Stimulated activated CD4-positive, alpha-beta T cell treated with anti-CD3 and anti-CD28 coated beads, Interleukin-1b, Interleukin-23, amount 100 ng/mL, for 4 hours (primary cell): ENCODE measurements around the gene FAM135A.
"Not testable (repeated sequence)": the region's sequence is repeated elsewhere in the genome, so short reads cannot be mapped to it uniquely, and the experiment has no call there.

Experiments
- DNase-seq, 2 donors: peaks; one replicate each; pipeline ENCODE4 v3.0.0-alpha.2; 2020; ENCODE audit warnings: low read depth in 2 of 2

FAM135A gene

DNA sequence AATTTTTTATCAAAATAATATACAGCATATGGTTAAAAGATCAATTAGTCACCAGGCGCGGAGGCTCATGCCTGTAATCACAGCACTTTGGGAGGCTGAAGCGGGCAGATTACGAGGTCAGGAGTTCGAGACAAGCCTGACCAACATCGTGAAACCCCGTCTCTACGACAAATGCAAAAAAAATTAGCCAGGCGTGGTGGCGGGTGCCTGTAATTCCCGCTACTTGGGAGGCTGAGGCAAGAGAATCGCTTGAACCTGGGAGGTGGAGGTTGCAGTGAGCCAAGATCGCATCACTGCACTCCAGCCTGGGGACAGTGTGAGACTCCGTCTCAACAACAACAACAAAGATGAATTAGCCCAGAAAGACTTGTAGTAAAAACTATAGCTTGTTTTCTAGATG is 46.4 kb downstream of the FAM135A start:
- DNase-seq: not testable (repeated sequence)

DNA sequence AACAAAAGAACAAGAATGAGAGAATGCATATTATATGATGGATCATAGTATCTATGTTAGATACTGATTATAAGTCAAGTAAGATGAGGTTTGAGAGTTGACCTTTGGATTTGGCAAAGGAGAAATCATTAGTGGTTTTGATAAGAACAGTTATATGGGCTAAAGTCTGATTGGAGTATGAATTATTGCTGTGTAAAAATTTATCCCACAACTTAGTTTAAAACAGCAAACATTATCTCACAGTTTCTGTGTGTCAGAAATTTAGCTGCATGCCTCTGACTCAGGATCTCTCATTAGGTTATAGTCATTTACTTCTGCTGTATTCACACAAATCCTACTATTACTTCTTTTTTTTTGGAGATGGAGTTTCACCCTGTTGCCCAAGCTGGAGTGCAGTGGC is 56.7 kb downstream of the FAM135A start:
- DNase-seq: no peak

DNA sequence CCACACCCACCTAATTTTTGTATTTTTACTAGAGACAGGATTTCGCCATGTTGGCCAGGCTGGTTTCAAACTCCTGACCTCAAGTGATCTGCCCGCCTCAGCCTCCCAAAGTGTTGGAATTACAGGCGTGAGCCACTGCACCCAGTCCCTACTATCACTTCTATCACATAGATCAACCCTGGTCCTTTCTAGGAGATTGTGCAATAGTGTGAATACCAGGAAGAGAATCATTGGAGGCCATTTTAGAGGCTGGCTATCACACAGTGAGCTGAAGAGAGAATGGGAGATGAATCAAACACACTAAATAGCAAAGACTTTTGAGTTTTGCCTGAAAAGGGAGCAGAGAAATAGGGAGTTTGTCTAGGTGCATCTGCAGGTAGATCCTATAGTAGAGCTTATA is 57.2 kb downstream of the FAM135A start:
- not testable (repeated sequence) for DNase-seq

DNA sequence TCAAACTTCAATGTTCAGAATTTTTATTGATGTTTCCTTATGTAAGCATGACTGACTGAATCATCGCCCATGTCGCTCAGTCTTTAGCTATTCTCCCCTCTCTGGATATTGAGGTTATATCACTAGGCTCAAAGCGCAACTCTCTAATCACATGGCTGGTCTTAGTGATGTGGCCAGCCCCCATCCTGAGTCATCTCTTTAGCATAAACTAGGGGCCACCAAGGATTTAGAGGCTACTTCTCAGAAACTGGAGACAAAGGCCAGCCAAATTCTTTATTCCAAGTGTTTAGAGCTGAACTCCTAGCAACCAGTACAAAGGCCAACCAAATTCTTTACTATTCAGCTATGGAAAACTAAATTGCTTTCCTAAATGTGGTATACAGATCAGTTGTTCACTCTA is 61.4 kb downstream of the FAM135A start:
- DNase-seq: no peak

DNA sequence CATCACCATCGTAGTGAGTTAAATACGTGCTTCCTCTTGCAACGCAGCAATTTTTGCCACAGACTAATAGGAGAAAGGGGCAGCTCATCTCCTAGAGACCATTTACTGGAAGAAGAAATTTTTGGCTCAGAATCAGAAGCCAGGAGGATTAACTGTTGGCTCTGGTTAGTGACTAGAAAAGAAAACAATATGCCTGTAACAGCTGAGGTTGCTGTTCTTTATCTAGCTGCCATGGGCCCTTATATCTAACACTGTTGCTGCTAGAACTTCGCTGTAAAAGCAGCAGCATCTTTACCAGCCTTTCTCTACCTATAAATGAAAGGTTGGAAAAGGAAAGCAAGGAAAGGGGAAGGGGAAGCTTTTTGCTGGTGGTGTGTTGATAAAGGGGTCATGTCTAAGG is 65.9 kb downstream of the FAM135A start:
- no peak for DNase-seq

DNA sequence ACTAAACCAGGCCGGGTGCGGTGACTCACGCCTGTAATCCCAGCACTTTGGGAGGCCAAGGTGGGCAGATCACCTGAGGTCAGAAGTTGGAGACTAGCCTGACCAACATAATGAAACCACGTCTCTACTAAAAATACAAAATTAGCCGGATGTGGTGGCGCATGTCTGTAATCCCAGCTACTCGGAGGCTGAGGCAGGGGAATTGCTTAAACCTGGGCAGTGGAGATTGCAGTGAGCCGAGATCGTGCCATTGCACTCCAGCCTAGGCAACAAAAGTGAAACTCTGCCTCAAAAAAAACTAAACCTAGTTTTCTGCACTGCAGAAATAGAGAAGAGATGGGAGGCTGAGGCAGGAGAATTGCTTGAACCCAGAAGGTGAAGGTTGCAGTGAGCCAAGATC is 73.3 kb downstream of the FAM135A start:
- not testable (repeated sequence) for DNase-seq

DNA sequence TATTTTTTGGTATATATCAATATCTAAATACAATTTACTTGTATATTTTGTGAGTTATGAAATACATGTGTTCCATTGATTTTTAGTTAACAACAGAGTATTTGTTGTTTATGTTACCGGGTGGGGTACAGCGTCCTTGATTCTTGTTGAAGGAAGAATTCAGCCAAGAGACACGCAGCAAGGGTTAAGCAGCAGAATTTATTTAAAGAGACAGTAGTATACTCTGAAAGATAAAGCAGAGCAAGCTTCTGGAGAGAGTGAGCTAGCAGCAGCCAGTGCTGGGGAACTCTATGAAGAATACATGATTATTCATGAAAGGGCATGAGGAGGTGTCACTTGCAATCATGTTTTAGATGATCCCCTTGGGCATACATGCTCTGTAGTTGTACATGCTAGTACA is 76.1 kb downstream of the FAM135A start:
- no peak for DNase-seq

DNA sequence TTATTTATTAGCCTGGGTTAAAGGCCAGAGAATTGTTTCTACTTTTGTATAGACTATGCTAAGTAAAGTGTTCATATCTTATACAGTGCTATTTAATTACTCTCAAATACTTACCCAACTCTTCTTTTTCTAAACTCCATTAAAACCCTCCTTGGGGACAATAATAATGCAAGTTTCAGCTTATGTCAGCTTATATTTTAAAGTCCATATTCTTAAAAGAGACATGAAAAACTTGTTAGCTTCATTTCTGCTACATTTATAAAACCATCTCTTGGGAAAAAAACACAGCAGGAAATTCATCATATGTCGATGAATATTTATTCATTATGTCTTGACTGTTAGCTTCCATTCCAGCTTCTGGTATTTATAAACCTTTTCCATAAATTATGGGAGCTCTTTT is 81.5 kb downstream of the FAM135A start:
- DNase-seq: no peak

DNA sequence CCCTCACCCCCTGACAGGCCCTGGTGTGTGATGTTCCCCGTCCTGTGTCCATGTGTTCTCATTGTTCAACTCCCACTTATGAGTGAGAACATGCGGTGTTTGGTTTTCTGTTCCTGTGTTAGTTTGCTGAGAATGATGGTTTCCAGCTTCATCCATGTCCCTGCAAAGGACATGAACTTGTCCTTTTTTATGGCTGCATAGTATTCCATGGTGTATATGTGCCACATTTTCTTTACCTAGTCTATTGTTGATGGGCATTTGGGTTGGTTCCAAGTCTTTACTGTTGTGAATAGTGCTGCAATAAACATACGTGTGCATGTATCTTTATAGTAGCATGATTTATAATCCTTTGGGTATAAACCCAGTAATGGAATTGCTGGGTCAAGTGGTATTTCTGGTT is 82.5 kb downstream of the FAM135A start:
- DNase-seq: not testable (repeated sequence)

DNA sequence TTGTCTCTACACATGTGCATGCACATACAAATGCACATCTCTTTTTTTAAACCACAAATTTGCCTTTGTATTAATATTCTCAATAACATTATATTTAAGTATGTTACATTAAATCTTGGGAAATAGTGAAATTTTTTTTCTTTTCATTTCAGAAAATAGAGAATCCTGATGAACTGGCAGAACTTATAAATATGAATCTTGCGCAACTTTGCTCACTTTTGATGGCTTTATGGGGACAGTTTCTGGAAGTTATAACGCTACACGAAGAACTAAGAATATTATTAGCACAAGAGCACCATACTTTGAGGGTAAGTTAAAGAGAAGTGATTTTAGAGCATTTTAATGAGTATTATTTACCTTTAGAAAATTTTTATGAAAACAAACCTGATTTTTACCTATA is 89.2 kb downstream of the FAM135A start:
- DNase-seq: no peak

DNA sequence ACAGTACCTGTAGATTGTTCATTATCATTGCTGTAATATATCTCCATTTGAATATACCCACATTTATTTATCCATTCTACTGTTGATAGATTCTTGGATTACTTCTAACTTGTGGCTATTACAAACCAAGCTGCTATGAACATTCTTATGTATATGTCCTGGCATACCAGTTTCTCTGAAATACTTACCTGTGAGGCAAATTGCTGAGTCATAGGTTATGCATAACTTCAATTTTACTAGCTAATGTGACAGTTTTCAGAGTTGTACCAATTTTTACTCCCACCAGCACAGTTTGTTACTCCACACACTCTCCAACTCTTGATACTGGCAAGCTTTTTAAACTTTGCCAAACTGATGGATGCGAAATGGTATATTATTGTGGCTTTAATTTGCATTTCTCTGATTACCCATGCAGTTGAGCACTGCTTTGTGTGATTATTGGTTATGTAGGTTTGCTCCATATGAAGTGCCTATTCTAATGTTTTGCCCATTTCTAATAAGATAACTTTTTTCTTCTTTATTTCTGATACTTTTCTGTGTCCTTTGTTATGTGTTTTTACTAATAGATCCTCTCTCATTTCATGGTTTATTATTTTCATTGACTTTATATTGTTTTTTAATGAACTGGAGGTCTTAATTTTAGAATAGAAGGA is 90.6 kb downstream of the FAM135A start:
- DNase-seq: no peak

DNA sequence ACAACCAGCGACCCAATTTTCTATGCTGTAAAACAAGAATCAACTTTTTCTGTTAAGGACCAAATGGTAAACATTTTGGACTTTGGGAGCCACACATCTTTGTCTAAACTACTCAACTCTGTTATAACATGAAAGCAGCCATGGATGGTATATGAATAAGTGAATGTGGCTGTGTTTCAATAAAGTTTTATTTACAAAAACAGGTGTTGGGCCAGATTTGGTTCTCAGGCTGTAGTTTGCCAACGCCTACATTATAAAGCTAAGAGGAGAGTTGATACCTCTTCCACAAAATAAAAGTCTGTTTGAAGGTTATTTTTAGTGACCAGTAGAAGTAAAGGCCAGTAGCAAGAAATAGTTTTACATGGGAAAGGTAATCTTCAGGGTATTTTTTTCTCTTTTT is 93.0 kb downstream of the FAM135A start:
- DNase-seq: no peak

DNA sequence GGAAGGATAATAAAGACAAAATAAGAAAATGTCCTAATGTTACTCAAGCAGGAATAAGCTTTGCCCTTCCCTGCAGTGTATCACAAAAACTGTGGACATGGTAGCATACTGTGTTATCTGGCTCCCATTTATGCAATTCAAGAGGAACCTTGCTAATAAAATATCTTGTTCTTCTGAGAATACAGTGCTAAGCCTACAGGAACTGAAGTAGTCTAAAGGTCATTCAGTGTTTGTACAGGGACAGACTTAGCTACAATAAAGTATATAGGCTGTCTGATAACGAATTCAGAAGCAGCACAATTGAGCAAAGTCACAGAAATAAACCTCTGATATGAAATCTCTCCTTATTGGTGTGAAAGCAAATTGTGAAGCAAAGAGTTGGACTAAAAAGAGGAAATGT is 93.9 kb downstream of the FAM135A start:
- DNase-seq: no peak

DNA sequence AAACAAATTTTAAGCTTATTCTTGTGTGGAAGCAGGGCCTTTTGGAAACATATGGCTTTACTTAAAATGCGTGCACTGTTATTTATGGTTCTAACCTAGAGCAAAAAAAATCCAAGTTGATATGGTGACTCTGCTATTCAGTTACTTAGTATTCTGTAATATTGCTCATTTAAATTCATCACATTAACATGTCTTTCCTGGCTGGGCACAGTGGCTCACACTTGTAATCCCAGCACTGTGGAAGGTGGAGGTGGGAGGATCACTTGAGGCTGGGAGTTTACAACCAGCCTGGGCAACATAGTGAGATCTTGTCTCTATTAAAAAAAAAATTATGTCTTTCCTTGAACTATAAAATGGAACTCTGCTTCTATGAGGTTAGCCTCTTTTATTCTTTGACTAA is 95.6 kb downstream of the FAM135A start:
- DNase-seq: no peak

DNA sequence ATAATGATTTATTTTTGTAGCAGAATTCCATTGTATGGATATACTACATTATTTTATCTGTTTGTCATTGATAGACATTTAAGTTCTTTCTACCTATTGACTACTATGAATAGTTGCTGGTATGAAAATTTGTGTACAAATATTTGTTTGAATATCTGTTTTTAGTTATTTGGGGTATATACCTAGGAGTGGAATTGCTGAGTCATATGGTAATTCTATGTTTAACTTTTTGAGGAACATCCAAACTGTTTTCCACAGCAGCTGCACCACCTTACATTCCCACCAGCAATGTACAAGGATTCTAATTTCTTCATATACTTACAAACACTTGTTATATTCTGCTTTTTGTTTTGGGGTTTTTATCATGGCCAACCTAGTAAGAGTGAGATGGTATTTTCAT is 97.3 kb downstream of the FAM135A start:
- DNase-seq: no peak

DNA sequence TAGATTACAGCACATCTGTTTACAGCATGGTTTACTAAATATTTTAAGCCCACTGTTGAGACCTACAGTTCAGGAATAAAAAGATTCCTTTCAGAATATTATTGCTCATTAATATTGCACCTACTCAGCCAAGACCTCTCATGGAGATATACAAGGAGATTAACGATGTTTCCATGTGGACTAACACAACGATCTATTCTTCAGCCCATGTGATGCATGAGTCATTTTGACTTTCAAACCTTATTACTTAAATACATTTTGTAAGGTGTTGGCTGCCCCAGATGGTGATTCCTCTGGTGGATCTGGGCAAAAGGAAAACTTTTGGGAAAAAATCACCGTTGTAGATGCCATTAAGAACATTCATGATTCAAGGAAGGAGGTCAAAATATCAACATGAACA is 105.4 kb downstream of the FAM135A start:
- DNase-seq: no peak

DNA sequence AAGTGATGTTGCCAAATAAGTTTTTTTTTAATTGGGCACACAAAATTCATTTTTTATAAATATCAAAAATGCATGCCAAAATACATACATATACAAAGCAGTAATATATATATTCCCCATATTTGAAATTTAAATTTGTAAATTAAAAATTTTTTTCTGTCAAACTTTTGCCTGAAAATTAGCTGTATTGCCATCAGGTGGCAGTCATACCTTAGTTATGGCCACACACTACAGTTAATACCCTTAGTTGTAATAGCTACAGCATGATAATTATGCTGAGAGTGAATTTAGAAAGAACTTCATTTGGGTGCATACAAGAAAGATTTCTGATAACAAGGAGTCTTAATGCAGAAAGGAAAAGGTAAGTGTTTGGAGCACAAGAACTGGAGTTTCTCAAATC is 107.3 kb downstream of the FAM135A start:
- no peak for DNase-seq

DNA sequence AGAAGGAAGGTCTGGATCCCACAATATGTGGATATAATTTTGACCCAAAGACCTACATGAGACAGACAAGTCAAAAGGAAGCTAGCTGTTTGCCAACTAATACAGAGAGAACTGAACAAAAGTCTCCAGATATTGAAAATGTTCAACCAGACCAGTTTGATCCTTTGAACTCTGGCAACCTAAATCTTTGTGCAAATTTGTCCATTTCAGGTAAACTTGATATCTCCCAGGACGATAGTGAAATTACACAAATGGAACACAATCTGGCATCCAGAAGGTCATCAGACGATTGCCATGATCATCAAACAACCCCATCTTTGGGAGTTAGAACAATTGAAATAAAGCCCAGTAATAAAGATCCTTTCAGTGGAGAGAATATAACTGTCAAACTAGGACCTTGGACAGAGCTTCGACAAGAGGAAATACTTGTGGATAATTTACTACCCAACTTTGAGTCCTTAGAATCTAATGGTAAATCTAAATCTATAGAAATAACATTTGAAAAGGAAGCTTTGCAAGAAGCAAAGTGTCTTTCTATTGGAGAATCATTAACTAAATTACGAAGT is 111.5 kb downstream of the FAM135A start:
- DNase-seq: no peak

DNA sequence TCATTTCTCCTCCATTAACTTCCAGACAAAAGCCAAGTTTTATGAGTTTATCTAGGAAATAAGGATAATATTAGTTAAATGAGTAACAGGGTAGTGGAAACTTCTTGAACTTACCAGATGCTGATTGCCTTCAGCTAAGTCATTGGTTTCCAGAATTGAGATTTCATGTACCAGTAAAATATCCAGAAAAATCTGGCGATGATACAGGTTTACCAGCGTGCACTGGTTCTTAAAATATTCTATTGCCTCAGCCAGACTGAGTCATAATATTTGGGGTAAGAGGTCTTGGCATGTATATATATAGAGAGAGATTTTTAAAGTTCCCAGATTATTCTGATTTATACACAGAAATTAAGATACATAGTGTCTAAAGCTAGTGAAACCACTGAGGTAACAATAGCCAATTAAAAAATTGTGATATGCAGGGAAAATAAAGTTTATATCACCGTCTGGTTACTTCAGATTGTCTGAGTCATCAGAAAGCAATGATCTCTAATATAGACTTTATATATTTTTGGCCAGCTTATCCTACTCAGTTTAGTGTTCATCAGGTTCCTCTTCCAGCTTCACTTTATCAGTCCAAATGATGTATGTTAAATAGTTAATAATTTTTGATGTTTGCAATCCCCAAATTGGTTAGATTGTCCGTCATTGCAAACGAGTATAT is 113.9 kb downstream of the FAM135A start:
- no peak for DNase-seq

DNA sequence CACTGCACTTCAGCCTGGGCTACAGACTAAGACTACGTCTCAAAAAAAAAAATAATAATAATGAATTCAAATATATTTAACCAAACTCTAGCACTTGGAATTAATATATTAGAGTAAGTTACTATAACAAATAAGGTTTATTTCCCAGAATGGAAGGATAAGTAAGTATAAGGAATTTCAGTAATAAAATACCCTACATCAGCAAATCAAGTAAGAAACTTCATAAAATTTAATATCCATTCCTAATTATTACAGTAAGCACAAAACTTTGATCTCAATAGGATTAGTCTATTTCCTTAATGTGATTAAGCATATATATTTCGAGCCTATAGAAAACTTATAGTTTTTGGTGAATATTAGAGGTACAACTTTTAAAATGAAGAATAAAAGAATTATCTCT is 116.7 kb downstream of the FAM135A start:
- DNase-seq: no peak

DNA sequence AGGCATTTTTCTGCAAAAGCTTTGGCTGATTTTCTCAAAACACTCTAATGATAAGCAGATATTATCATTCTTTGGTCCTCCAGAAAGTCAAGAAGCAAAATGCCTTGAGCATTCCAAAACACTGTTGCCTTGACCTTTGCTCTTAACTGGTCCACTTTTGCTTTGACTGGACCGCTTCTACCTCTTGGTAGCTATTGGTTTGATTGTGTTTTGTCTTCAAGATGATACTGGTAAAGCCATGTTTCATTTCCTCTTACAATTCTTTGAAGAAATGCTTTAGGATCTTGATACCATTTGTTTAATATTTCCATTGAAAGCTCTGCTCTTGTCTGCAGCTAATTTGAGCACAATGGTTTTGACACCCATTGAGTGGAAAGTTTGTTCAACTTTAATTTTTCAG is 117.8 kb downstream of the FAM135A start:
- DNase-seq: no peak

DNA sequence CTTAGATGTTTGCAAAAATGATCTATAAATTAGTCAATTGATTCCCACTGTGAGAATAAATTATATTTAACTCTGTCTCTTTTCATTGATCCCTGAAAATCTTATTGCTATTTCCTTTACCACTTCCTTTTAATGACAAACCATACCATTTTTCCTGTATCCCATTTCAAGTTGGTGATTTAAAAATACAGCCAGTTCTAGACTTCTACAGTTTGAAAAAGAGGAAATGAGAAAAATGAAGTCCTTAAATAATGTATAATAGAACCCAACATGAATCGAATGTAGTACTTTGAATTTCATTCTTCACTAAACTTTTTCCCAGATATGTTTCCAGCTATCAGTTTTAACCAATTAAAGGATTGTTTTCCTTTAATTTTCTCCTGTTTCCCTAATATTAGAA is 124.0 kb downstream of the FAM135A start:
- DNase-seq: no peak

DNA sequence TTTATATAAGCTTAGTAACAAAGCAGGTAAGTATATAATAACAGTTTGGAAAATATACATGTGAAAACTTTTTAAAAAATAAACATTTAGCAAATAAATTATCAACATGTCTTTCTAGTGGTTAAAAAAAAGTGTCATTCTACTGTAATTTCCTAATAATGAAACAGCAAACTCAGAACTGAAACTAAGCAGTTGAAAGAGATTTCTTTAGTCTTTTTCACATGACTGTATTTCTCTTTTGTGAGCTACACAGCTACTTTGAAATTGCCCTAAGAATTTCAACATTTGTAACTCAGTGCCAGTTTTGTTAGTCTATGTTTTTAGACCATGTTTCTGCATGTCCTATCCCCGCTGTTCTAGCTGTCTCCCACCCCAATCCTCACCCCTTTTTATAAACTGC is 125.1 kb downstream of the FAM135A start:
- DNase-seq: no peak

DNA sequence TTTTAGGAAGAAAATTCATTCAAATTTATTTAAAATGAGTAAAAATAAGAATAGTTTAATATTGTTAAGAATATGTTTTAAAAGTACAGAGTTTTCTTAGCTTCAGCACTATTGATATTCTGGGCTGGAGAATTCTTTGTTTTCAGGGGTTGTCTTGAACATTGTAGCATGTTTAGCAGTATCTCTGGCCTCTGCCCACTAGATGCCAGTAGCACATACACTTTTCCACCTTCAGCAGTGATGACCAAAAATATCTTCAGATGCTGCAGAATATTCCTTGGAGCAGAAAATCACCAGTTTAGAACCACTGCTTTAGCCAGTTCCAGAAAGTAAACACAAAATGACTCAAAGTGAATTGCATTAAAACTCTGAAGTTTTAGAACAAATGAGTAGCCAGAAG is 134.0 kb downstream of the FAM135A start:
- no peak for DNase-seq
